NCI-H1048 (cell line): ENCODE data around the gene AMN.

Experiments
- DNase-seq: peaks from one replicate; lab custom pipeline; 2025; lab: John Stamatoyannopoulos, UW

Gene AMN

DNA sequence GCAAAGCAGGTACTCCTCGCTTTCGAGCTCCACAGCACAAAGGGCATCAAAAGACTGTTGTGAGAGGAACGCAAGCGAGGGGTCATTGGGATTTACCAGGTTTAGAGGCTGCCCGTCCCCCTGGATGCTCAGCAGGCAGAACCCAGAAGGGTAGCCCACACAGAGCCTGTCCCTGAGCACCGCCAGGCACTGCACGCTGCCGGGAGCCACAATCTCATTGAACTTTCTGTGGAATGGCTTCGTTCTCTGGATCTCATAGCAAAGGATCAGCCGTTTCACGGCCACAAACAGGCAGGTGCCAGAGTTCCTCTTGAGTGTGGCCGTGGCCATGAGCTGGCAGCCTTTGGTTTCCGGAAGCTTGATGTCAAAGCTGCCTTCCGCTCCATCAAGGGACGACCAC lies 21.5 kb downstream of the AMN start:
- no peak for DNase-seq

DNA sequence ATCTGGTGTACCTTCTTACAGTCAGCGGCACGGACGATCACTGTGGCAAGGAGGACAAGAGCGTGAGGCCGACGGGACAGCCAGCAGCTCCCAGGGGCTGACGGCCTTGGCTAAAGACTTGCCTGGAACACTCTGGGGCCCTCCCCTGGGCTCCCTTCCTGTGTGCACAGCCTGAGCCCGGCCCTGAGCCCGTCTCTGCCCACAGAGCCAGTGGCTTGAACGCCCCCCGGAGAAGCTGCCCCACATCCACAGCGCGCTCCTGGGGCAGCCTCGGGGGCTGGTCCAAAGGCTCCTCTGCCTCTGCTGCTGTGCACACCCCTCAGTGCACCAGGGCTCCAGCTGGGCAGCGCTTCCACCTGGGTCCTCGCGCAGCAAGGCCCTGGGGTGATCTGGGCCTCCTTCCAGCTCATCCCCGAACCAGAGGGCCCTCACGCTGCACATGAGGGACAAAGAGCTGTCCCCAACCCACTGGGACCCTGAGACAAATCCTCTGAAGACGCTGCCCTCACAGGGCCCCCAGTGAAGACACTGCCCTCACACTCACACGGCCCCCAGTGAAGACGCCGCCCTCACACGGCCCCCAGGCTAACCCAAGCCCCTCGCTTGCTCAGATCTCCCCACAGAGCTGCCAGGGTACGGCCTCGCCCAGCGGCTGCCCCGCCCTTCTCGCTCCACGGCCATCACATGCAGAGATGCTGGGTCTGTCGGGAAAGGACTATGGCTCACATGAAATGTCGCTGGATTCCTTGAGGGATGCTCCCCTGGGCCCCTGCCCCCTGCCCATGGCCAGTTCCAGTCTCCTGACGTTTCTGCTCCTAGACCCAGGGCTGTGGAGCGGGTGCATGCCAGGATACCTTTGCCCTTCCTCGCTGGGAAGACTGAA lies 22.2 kb downstream of the AMN start:
- DNase-seq: no peak

DNA sequence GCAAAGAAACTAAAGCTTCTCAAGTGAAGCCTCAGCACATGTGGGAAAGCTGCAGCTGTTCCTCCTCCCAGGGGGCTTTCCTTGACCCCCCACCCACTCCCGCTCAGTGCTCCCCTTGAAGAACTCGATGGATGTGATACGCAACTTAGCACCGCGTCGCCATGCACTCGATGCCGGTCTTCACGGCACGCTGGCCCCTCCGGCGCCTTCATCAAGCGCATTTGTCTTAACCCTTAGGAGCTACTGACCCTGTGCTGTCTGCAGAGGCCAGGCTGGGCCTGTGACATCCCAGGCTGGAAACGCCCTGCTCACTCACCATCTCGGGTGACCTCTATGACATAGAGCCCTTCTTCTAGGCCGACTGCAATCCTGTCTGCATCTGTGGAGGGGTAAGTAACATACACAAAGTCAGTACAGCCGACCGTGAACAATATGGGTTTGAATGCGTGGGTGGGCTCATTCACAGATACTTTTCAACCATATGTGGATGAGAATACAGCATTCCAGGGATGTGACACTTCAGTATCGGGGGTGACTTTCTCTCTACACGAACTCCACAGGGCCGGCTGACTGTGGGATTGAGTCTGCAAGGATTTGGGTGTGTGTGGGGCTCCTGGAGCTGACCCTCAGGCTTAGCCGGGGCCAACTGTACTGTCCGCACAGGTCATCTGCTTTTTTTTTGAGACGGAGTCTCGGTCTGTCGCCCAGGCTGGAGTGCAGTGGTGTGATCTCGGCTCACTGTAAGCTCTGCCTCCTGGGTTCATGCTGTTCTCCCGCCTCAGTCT lies 23.1 kb downstream of the AMN start:
- DNase-seq: no peak

DNA sequence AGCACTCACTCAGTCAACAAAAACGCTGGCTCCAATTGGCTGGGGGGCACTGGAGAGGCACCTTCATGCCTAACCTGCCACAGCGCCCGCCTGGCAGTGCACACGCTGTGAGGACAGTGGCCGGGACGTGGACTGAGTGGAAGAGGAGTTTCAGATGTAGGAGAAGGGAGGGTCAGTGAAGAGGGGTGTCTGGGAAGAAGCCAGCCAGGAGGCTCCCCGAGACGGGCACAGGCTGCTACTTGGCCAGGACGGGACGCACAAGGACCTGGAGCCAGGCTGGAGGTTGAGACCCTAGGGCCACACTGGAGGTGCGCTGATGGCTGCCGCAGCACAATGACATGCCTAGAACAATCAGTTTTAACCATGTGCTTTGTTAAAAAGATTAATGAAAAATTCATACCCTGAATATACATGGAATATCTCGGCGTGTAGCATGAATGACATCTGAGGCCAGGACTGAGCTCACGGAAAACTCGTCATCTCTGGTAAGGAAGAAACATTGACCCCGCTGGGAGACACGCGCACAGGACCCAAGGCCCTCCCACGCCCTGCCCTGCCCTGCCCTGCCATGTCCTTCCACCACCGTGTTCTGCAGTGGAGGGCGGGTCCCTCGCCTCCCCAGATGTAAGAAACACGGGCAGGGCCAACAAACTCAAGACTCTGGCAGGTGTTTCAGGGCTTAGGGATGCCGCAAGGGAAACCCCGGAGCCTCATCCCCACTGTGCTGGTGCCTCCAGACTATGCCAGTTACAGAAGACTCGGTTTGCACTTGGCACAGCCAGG lies 25.0 kb downstream of the AMN start:
- DNase-seq: no peak

DNA sequence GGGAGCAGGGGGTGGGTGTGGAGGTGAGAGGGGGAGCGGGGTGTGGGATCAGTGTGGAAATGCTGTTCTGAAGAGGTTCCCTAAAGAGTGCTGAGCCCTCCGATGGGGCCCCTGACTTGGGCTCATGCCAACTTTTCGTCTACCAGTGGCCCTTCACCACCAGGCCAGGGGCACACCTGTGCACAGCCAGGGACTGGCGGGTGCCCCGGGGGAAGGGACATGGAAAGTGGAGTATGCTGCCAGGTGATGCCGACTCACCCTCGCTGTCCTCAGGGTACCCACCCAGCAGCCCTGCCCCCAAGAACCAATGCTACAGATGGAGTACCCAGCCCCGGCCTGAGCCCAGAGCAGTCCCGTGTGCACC lies 26.2 kb downstream of the AMN start:
- DNase-seq: no peak

DNA sequence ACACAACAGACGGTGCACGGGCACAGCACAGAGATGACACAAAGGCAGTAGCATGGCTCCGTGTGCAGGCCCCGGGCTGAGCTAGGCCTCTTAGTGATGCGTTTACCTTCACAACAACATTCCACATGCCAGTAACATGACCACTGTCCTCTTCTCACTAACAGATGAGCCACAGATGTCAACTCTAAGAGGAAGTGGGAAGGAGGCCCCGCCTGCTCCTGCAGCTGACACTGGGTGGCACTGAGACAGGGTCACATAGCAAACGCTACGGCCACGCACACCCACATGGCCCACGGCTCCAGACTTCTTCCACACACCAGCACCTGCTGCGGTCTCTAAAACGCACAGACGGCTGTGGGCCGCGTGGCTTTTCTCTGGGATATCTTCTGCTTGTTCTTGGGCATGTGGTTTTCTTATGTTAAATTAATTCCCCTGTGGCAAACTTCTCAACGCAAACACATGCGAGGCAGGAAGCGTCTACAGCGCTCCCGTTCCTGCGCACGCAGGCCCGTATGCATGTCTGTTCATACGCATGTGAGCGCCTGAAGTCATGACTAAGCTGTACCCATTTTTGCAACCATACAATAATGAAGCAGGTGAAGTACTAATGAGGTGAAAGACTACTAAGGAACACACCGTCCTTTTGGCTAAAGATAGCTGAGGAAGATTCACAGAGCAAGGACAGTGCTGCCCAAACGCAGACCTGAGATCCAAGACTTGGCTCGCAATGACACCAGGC lies 26.8 kb downstream of the AMN start:
- no peak for DNase-seq

DNA sequence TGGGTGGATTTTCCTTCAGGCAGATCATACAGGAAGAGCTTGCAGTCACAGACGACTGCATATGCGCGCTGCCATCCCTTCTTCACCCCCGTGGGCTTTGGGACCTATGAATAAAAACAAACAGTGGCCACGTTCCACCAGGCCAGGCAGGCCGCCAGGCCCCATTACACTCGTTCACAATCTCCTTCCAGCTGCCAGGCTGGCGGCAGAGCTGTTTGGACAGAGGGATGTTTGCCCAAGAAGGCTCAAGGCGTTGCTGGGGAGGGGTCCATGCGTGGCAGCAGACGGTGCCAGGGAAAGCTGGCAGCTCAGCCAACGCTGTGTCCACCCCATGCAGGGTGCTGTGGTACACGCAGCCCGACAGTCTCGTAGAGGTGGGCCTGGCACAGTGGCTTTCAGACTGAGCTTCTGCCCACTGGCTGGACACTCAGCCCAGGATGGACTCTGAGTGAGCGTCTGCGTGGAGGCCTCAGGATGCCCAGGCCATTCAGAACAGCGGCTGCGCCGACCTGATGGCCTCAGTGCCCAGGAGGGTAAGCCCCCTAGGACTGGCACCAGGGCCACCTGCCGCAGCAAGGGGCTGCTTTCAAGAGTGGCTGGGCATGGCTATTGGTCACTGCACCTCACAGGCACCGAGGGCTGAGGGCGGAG lies 27.5 kb downstream of the AMN start:
- no peak for DNase-seq

DNA sequence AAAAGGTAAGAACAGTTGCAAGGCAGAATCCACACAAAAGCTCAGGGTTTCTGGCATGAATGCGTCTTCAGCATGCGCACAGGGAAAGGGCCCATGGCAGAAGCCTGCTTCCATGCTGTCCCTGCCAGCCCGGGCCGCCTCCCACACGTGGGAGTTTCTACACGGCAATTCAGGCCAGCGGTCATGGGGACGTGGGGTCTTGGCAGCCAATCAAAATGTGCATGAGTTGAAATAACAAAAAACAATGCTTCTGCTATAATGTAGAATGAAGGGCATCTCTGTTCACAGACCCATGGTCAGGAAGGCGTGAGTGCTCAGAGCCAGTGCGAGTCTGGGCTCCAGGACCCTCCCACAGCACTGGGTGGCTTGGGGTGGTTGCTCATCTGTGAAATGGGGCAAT lies 28.6 kb downstream of the AMN start:
- DNase-seq: no peak

DNA sequence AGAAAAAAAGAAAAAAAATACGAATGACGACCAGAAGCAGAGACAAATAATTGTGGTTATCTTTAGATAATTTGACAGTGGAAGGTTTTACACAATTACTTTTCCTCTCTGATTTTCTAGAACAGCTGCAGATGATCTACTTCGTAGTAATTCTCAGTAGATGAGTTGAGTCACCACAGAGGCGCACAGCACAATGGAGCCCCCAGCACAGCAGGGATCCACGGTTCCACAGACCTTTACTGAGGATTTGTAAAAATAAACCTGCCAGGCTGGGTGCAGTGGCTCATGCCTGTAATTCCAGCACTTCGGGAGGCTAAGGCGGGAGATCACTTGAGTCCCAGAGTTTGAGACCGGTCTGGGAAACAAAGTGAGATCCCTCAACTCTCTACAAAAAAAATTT lies 29.3 kb downstream of the AMN start:
- no peak for DNase-seq

DNA sequence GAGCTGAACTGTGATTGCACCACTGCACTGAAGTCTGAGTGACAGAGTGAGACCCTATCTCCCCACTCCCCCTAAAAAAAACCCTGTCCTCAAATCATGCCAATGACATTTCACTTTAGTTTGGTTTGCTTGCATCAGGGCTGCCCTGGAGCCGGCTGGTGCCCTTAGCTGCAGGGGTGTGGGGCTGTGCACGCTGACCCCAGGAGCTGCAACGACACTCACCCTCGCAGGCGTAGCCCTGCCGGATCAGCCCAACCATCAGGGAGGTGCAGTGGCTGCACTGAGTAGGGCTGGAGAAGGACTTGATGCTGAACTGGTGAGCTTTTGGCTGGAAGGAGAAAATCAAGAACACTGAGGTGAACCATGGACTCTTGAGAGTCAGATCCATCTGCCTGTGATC lies 29.8 kb downstream of the AMN start:
- no peak for DNase-seq

DNA sequence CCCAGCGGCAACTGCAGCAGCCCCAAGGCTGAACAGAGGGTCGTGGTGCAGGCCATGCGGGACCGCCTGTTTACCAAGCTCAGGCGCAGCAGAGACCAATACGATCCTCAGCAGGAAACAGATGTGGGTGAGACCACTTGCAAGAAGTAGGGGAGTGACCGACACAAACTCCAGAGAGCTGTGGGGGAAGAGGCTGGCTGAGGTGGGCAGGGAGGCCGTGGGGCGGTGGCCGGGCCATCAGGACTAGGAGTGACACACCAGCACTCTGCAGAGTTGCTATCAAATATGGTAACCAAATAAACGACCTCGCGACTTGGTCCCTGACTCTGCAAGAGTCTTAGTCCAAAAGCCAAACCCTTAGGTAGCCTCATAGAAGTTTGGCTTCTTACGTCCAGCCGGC lies 30.6 kb downstream of the AMN start:
- DNase-seq: no peak

DNA sequence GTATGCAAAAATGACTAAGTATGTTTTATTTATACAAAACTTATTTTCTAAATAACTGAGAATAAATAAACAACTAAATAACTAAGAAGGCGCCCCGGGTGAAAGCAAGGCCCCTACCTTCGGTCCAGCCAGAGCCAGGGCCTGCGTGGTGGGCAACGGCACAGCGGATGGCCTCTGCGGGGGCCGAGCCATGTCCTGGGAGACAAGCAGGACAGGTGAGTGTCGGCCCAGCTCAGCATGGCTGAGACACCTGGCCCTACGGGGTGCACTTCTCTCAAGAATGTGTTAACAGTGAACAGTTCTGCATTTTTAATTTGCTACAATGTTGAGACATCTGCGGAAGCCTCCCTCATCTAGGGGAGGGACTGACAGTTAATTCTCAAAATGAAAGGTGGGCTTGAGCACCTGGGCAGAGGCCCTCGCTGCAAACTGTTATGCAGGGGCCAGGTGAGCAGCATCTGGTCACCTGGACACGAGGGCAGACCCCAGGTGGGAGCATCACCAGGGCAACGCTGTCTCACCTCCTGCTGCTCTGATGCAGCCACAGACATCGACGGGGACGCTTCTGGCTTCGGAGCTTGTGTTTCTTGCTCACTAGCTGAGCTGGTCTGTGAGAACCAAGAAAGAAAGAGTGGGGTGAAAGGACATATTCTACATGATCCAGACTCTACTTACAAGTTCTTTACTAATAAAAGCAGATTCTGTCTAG lies 31.8 kb downstream of the AMN start:
- DNase-seq: no peak

DNA sequence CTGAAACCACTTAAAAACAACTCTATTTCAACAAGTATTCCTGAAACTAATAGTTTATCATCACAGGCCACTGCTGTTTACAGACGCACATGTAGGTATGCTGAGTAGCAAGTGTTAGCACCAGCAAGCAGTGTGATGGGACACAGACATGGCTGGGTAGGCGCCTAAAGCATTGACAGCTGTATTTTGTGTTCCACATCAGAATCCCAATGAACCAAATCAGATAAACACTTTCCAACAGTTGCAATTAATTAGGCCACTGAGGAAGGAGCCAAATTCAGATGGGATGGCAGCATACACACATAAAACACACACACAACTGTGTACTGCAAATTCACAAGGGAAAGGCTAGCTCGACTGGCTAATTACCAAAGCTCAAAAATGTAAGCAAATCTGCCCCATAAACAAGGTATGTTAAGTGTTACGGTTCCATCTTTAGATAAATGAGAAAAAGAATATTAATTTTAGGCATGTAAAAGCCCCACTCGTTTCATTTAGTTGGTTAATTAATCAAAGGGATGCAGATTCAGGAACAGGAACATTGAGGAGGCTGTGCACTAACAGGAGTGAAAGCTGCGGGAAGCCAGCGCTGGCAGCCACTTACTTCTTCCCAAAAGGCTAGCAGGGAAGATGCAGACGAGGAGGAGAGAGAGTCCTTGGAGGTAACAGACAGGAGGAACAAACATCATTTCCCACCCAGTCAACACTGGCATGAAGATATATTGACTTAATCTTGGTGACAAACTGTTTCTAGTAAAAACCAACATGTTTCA lies 33.4 kb downstream of the AMN start:
- no peak for DNase-seq

DNA sequence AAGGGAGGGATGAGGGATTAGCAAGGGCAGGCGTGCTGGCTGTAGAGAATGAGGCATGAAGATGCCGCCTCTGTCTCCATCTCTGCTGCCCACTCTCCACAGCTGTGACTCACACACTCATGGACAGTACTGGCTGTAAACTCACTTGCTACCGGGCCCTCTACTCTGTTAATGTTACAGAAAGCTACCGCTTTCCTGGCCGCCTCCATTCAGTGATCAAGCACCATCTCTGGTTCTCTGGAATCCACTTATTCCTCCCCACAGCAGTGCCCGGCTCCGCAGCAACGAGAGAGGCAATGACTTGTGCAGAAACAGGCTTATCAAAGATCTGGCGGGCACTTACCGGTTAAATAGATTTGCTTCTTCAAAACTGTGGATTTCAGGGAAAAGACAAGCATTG lies 34.8 kb downstream of the AMN start:
- no peak for DNase-seq

DNA sequence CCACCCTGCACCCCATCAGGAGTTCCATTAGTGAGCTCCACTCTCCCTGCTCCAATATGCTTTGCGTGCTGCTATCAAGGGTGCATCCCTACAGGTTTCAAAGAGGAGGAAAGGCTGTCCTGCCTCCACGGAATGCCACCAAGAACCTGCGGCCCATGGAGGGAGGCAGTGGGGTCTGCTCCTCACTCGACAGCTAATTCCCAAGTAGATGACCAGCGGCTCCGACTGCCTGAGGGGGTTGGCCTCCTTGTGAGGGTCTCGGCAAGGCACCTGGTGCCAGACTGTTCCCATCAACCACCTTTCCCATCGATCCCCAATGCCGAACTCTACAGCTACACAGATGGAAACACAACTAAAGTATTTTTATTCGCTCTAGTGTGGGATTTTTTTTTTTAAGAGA lies 36.0 kb downstream of the AMN start:
- no peak for DNase-seq

DNA sequence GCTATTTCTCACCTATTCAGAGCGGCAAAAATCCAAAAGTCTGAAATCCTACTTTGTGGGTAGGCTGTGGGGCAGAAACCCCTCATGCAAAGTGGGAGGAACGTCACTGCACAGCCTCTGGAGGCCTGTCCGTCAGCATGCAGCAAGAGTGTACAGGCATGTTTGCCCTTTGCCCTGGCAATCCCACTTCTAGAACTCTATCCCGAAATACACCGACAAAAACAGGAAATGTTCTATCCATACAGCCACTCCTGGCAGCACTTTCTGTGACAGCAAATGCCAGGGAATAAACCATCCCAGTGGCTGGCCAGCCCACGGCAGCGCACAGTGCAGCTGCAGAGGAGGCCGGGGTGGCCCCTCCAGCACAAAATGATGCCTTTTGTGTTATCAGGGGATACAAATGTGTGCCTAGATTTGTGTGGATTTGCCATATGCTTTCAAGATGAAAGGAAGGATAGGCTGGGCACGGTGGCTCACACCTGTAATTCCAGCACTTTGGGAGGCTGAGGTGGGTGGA lies 39.7 kb downstream of the AMN start:
- DNase-seq: no peak

DNA sequence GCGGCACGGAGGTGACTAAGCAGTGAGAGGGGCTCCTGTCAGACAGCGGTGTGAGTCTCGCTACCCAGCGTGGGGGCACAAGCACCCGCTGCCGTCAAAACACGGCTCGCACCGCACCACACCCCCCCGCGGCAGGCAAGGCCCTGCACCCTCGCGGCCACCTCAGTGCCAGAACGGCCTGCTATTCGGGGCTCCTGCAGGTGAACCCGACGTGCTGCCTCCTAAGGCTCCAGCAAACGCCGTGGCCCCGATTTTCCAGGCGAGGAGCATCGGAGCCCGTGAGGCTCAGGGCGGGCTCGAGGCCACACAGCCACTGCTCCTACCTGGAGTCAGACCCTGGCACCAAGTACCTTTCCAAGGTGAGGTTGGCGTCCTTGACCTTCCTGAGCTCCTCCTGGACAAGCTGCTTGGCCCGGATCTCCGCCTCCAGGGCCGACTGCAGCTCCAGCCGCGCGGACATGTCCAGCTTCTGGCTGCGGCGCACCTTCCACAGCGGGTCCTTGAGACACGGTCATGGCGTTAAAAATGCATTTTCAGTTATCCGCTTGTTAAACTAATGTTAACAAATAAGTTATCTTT lies 41.8 kb downstream of the AMN start:
- no peak for DNase-seq

DNA sequence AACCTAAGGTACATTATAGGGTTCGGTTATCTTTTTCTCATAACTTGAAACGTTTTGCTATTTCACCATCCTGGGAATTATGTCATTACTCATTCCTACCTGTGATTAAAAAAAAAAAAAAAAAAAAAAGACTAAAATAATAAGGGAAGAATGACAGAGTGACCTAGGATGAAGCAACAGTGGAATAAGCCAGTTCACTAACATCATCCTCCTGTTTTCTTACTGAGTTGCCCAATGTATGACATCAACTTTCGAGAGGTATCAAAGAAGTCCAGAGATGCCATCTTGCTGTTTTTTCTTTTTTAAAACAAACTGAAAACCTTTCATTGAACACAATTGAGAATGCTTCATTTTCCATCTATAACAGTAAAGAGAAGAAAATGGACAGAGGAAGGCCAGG lies 42.8 kb downstream of the AMN start:
- no peak for DNase-seq

DNA sequence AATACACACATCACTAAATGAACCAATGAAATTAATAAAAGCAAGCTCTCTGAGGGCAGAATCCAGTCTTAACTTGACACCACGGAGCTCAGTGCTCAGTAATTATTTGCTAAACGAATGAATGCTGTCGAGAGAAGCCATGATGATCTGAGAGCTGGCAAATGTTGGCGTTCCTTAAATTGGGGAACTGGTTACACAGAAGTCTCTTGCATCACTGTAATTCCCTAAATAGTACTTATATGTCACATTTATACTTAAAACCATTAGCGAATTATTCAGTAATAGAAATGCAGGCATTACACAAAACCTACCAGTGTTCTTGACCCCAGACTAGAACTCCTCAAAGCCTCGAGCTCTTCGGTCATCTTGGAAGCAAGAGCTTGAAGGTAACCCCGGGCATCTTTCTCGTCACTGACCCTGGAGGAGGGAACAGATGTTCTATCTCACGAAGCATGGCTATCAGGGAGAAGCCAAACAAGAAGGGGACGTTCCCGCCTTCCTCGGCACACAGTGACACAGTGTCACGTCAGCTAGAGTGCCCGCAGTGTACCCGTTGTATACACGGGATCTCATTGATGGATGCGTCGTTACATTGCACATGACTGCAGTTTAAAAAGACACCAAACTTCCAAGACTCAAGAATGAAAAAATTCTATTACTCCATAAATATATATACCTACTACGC lies 43.6 kb downstream of the AMN start:
- DNase-seq: no peak
